Activated T-helper 9 cell treated with anti-CD3 and anti-CD28 coated beads, Interleukin-2, amount 50 U/mL, for 16 hours (primary cell): ENCODE measurements around the gene IQCN.

ENCODE experiments used
- DNase-seq: peaks from one replicate; pipeline ENCODE4 v3.0.0-alpha.2; 2020; ENCODE audit warnings: low read depth

Gene IQCN

GRCh38 chr19:18266771-18267686 lies 7.2 kb downstream of the IQCN start:
- no peak for DNase-seq

GRCh38 chr19:18265582-18265981 lies 8.7 kb downstream of the IQCN start:
- no peak for DNase-seq

- DNase-seq, result no peak
Observed at GRCh38 chr19:18264971-18265540, 9.2 kb downstream of the IQCN start.

DNA sequence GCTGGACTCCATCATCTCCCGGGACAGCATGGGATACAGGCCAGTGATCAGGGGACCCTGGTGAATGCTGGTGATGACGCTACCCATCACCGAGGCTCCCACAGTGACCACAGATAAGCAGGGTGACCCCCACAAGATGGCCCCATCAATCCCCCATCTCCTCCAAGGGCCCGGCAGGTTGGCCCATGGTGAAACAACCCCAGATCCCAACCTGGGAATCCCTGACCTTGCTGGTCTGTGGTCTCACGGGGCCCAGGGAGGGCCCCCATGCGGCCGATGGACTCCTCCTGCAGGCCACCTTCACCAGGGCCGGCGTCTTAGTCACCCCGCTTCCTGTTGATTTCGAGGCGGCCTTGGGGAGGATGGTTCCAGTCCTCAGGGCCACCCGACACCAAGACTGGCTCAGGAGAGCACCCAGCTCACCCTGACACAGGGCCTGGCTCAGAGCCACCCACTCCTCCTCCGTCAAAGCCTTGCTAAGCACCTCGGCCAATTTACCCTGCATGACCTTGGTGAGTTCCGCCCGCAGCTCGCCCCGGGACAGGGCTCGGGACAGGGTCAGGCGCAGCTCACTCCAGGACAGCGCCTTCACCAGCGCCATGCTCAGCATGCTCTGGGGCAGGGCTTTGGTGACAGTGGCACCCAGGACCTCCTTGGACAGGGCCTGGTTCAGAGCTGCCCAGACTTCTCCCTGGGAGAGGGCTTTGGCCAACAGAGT lies 10.0 kb downstream of the IQCN start:
- DNase-seq, result no peak

DNA sequence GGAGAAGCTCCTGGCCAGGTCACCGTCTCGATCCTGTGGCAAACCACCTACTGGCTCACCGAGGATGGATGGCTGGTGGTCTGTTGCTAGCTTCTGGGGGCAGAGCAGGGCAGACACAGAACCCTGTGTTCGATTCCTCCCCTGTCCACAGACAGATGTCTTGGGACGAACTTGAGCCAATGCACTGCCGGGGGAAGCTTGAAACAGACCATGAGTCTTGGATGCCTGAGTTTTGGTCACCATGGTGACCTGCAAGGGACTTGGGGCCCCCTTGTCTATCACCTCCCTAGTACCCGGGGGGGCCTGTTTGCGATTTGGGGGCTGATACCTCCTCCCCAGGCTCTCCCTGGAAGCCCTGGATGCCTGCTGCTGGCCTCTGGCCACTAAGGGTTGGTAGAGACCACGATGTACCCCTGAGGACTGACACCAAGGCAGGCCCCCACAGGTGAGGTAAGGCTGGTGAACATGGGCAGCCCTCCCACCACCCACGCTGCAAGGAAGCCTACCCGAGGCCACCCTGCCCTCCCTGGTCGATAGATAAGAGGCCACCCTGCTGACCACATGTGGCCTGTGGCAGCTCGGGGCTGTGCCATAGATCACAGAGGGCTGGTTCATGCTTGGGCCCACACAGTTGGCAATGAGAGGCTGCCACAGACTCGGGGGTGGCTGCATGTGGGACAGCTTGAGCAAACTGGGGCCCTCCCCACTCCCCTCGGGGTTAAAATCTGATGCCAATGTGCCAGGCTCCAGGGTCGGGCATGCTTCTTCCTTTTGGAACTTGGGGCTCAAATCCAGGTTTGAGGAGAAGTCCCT lies 10.7 kb downstream of the IQCN start:
- no peak for DNase-seq

GRCh38 chr19:18262917-18263316 lies 11.3 kb downstream of the IQCN start:
- no peak for DNase-seq

GRCh38 chr19:18262144-18262543 lies 12.1 kb downstream of the IQCN start:
- DNase-seq, result no peak

- no peak for DNase-seq
Observed at GRCh38 chr19:18261474-18261873, 12.8 kb downstream of the IQCN start.

DNA sequence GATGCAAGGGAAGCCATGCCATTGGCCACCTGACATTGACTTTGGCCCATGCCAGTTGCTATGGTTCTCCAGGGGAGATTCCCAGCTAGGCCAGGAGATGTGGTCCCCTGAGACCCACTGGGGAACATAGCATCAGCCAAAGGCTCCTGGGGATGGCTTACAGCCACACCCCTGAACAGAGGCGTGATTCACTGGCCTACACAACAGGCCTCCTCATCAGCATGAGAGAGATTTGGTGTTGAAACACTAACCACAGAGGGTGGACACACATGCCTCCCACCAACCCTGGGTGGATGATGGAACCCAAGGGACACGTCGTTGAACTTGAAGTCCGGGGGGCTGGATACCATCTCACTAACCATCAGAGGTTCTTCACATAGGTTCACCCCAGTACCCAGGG lies 14.4 kb downstream of the IQCN start:
- no peak for DNase-seq

DNA sequence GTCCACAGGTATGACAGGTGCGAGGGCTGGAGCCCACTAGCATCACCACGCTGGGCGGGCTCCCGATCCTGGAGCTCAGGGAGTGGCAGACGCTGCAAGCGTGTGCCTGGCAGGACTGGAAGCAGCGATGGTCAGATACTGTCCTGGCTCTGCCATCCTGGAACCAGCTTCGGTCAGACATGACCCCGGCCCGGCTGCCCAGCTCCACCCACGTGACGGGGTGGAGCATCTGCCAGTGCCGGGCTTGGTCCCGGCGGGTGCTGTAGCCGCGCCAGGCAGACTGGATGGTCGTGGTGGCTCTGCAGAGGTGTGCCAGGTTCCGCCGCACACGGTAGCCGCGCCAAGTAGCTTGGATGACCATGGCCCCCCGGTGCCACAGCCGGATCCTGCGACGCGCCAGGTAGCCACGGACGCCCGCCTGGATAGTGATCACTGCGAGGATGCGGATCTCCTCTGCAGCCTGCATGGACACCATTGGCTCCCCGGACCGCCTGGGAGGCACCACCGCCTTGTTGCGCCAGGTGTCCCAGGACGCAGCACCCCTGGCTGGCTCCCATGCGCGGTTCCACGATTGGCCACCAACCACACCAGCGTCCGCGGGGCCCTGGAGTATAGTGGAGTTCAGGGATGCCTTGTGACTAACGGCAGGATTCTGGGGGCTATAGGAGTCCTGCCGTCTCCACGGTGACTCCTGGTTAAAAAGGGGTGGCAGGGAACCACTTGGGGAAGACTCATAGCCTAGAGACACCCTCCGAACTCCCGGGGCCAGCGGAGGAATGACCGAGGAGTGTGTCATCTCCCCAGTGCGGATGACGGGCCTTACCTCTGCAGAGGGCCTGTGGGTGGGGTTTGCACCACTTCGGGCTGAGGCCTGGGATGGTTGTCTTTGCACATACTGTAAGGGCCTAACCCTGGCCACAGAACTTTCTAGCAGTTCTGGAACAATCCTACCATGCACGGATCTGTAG lies 16.5 kb downstream of the IQCN start:
- DNase-seq, result no peak

DNA sequence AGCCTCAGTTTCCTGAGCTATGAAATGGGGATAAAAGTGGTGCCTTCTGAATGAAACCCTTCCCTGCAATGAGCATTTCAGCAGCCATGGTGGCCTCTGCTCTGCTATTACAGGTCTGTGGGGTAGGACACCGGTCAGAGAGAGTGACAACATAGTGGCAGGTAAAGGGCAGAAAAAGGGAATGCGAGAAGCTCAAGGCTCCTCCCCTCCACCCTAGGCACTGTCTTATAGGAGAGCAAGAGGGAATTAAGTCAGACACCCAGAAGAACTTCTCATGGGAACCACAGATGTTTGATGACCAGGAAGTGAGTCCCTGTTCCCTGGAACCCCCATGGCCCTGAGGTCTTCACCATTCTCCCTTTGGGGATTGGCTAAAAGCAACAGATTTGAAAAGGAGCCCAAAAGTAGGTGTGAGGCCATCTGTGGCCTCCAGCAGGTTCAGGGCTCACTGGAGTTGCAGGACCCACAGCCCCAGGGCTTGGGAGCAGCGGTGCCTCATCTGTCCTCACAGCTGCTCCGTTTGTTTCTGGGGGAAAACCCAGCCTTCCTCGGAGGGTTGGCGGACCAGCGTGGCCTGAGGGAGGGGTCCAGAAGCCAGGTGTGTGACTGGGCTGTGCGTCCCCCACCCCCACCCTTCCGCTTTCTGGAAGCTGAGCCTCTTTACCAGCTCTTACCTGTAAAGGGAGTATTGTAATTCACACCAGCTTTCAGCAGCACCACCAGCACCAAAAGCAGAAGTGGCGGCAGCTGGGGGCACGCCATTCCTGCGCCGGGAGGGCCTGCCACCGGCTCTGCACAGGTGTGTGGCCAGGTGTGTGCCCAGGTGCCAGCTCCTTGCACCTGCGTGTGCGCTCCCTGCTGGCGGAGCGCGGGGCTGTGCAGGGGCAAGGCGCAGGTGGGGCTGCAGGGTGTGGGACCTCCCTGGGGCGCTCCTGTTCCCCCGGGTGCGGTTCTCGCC lies 19.4 kb downstream of the IQCN start:
- no peak for DNase-seq

DNA sequence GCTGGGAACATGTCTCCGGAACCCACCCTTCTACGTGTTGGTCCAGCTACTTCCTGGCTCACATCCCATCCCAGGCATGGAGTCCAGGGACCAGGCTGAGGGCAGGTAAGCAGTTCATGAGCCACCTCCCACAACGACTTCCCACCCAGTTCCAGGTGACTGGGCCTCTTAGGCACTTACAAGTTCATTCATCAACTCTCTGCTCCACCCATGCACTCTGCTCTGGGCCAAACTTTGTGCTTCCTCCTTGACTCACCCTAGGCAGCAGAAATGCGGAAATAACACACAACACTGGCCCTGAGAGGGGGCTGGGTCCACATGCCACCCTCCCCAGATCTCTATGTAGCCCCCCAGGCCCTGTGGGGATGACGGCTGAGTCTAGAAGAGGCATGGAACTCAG lies 20.5 kb downstream of the IQCN start:
- DNase-seq, result no peak

GRCh38 chr19:18253130-18253529 lies 21.1 kb downstream of the IQCN start:
- no peak for DNase-seq

DNA sequence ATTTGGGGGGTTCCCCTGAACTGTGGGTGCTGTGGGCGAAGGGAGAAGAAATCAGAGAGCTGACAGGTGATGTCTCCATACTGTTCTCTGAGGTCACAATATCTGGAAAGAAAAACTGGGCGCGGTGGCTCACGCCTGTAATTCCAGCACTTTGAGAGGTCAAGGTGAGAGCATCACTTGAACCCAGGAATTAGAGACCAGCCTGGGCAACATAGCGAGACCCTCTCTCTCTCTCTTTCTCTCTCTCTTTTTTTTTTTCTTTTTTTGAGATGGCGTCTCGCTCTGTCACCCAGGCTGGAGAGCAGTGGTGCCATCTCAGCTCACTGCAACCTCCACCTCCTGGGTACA lies 21.9 kb downstream of the IQCN start:
- no peak for DNase-seq

DNA sequence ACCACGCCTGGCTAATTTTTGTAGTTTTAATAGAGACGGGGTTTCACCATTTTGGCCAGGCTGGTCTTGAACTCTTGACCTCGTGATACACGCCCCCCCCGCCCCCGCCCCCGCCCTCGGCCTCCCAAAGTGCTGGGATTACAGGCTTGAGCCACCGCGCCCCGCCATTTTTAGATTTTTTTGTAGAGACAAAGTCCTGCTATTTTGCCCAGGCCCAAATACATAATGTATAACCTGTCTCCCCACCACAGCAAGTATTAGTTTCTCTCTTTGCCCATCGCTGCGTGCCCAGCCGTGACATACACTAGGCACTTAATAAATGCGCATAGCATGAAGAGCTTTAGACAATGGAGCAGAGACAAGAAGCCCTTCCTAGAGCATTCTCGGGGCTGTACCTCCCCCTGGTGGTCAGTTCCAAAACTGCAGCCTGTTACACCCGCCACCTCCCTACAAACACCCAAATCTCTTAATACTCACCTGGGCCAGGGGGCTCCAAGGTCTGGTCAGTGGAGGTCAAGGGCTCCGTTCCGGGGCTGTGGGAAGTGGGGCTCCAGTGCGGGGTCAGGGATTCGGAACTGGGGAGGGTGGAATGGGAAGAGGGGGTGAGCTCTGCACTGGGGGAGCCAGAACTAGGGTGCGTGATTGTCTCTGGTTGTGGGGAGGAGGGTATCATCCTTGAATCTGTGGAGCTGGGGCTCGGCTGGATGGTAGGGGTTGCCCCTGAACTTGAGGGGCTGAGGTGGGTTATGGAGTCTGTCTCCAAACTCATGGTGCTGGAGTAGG lies 22.5 kb downstream of the IQCN start:
- DNase-seq, result peak; percentile 71

DNA sequence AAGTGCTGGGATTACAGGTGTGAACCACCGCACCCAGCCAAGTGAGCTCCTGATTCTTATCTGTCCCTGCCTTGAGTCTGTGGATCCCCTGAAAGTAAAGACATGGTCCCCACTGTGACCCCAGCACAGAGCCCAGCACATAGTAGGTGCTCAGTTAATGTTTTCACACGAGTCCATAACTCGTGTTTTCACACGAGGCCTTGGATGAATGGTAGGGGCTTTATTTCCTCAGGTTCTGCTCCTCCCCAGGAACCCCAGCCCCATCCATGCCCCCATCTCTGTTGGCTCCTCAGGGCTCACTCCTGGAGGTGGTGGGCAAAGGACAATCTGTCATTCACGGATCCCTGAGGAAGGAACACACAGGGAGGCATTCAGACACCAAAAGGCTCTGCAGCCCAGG lies 24.4 kb downstream of the IQCN start:
- DNase-seq, result no peak

- no peak for DNase-seq
Observed at GRCh38 chr19:18245297-18245696, 29.0 kb downstream of the IQCN start.

DNA sequence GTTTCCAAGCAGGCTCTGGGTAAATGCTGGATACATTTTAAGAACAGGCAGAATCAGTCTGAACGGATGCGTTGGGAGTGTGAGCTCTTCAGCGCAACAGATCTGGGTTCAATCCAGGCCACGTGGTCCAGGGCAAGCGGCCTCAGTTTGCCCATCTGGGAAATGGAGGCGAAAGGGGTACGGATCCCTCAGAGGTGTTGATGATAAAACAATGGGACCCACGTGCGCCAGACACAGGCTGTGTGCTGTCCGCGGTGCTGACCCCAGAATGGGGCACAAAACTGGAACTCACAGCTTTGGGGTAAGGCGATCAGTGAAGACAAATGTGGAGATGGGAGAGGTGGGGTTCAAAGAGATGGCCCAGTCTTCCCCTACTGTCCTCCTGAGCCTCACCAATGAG lies 34.9 kb downstream of the IQCN start:
- no peak for DNase-seq

GRCh38 chr19:18234194-18234593 lies 40.1 kb downstream of the IQCN start:
- no peak for DNase-seq
